OCI-LY1 (cell line): ENCODE data around the gene CFAP99.

ENCODE experiments used
- CTCF ChIP-seq: fragments of 200-600 bp; sonication (generic), shearing (Covaris generic); IDR thresholded peaks from 2 replicates; pipeline ENCODE4 v1.5.1; 2017; ENCODE audit warnings: mild to moderate bottlenecking, antibody characterized with exemption, low read length, moderate library complexity, mixed read lengths
- EZH2 ChIP-seq: fragments of 200-600 bp; sonication (generic), shearing (Covaris generic); IDR thresholded peaks from 2 replicates; pipeline ENCODE4 v1.8.0; 2017; ENCODE audit warnings: borderline replicate concordance, mixed run types, mild to moderate bottlenecking, antibody characterized with exemption, low read length, moderate library complexity, mixed read lengths

DNA sequence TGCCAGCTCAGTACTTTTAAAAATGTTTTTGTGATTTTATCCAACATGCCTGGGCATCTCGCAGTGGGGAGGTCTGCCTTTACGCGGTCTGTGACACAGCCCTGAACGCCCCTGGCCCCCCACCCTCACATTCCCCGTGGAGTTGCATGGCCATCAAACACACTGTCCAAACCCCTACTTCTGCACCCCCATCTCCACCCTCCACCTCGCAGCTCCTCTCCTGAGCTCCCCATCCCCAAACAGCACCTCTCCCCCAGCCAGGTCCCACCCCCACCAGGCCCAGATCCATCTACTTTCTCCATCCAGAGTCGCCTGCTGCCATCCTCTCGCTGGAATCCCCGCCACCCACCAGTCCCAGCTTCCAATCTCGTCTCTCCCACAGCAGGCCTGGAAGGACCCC lies 9.8 kb upstream of the CFAP99 start:
- TF ChIP-seq CTCF (no peak), EZH2 (no peak)
